Measurements from ENCODE around the gene NAB1.
"Not testable (repeated sequence)": the region's sequence is repeated elsewhere in the genome, so short reads cannot be mapped to it uniquely, and the experiment has no call there.

The NAB1 gene

DNA sequence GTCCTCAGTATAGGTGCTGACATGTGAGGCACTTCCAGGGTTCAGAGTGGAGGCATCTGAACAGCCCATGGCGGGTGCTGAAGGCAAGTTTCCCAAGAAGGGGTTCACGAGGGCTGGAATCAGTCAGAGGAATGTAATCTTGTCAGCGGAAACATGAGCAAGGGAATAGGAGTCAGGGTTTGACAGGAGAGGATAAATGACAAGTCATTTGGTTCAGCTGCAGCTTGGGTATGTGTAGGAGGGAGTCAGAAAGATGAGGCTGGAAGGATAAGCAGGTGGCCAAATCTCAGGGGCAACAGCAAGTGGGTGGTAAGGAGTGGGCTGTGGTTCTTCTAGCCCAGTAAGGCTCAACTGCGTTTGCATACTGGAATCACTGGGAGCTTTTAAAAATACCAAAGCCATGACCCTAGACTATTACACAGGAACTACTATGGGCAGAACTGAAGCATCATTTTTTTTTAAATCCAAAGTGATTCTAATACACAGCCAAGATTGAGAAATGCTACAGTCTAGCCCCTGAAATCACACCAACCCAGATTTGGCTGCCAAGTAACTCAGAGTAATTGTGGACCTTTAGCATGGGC lies 41.8 kb upstream of the NAB1 start:
- no peak overlapping the region for H3K9ac ChIP-seq
- no peak for TF ChIP-seq CTCF (IDR thresholded peaks at IDR 0.05)
- H3K27me3 ChIP-seq (ENCODE audit: control insufficient read depth, insufficient read depth, low read length) = no peaks in the 10 kb centered on the region
- no peak overlapping the region for H2AFZ ChIP-seq
- H3K4me3 ChIP-seq (ENCODE audit: low read depth, low read length) = no peak overlapping the region
- no peaks in the 10 kb centered on the region for H3K9me3 ChIP-seq (ENCODE audit: control insufficient read depth, low read length)
- no peaks in the 10 kb centered on the region for H3K36me3 ChIP-seq (ENCODE audit: control insufficient read depth, insufficient read depth, low read length)
- H3K4me1 ChIP-seq = no peaks in the 10 kb centered on the region
- H3K79me2 ChIP-seq = no peaks in the 10 kb centered on the region
- H3K27ac ChIP-seq = no peak overlapping the region
- H3K4me2 ChIP-seq (ENCODE audit: low read length) = no peak overlapping the region

DNA sequence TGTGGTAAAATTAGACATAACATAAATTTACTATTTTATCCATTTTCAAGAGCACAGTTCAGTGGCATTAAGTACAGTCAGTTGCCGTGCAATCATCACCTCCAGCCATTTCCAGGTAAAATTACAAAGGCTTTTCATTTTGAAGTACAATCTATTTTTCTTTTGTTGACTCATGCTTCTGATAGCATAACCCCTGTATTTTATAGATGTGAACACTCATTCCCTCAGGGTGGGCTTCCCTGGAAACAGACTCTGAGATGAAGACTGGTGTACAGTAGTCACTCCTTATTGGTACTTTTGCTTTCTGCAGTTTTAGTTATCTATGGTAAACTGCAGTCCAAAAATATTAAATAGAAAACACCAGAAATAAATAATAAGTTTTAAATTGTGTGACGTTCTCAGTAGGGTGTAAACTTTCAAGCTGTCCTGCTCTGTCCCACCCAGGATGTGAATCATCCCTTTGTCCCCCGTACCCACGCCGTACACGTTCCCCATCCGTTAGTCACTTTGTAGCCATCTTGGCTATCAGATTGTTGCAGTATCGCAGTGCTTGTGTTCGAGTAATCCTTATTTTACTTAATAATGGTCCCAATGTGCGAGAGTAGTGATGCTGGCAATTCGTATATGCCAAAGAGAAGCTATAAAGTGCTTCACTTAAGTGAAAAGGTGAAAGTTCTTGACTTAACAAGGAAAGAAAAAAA lies 41.1 kb upstream of the NAB1 start:
- Histone ChIP-seq H3K4me2 (ENCODE audit: low read length) (no peak overlapping the region), H3K4me3 (ENCODE audit: low read depth, low read length) (no peak overlapping the region), H3K27ac (no peak overlapping the region), H3K9me3 (ENCODE audit: control insufficient read depth, low read length) (no peaks in the 10 kb centered on the region), H3K79me2 (no peaks in the 10 kb centered on the region), H3K36me3 (ENCODE audit: control insufficient read depth, insufficient read depth, low read length) (no peaks in the 10 kb centered on the region), H3K9ac (no peak overlapping the region), H3K27me3 (ENCODE audit: control insufficient read depth, insufficient read depth, low read length) (no peaks in the 10 kb centered on the region), H2AFZ (no peak overlapping the region), H3K4me1 (no peaks in the 10 kb centered on the region)
- TF ChIP-seq CTCF (IDR thresholded peaks at IDR 0.05) = no peak

- not testable (repeated sequence) for H3K27me3 ChIP-seq (ENCODE audit: control insufficient read depth, insufficient read depth, low read length); H2AFZ ChIP-seq; H3K79me2 ChIP-seq; H3K4me3 ChIP-seq (ENCODE audit: low read depth, low read length); H3K36me3 ChIP-seq (ENCODE audit: control insufficient read depth, insufficient read depth, low read length); H3K9me3 ChIP-seq (ENCODE audit: control insufficient read depth, low read length); H3K27ac ChIP-seq; H3K4me2 ChIP-seq (ENCODE audit: low read length); H3K4me1 ChIP-seq; H3K9ac ChIP-seq
Measured at GRCh38 chr2:190608863-190609262, 40.0 kb upstream of the NAB1 start.

GRCh38 chr2:190609397-190609796 lies 39.5 kb upstream of the NAB1 start:
- not testable (repeated sequence) for H3K4me2 ChIP-seq (ENCODE audit: low read length); H3K27me3 ChIP-seq (ENCODE audit: control insufficient read depth, insufficient read depth, low read length); H3K9ac ChIP-seq; H3K36me3 ChIP-seq (ENCODE audit: control insufficient read depth, insufficient read depth, low read length); H3K4me1 ChIP-seq; H3K4me3 ChIP-seq (ENCODE audit: low read depth, low read length); H3K9me3 ChIP-seq (ENCODE audit: control insufficient read depth, low read length); H3K79me2 ChIP-seq; H2AFZ ChIP-seq; H3K27ac ChIP-seq

- not testable (repeated sequence) for H3K36me3 ChIP-seq (ENCODE audit: control insufficient read depth, insufficient read depth, low read length); H3K27me3 ChIP-seq (ENCODE audit: control insufficient read depth, insufficient read depth, low read length); H3K9me3 ChIP-seq (ENCODE audit: control insufficient read depth, low read length); H3K9ac ChIP-seq; H3K4me1 ChIP-seq; H3K4me2 ChIP-seq (ENCODE audit: low read length); H3K4me3 ChIP-seq (ENCODE audit: low read depth, low read length); H3K79me2 ChIP-seq; H2AFZ ChIP-seq; H3K27ac ChIP-seq
Measured at GRCh38 chr2:190610528-190610927, 38.4 kb upstream of the NAB1 start.

DNA sequence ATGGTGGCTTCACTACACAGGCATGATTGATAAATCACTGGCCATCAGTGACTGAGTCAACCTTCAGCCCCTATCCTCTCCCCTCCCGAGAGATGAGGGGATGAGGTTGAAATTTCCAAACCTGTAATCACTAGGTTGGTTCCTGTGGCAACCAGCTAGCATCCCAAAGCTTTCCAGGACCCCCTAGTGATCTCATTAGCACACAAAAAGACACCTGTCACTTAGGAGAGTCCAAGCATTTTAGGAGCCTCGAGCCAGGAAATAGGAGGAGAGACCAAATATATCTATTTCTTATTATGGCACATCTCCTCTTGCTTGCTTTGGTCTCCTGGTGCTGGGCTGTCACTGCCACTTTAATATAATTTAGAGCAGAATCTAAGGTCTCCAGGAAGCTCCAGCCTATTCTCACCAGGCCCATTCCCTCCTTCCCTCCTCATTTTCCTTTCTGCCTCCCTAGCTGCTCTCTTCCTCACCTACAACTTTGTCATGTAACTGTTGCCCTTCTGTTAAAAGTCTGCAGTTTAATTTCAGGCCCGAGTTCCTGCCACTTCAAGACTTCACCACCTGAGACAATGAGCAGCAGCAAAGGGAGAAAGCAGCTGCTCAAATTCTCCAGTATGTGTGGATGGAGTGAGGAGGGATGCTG lies 33.2 kb upstream of the NAB1 start:
- Histone ChIP-seq H3K4me2 (ENCODE audit: low read length) (no peak overlapping the region), H3K4me3 (ENCODE audit: low read depth, low read length) (no peak overlapping the region), H3K27ac (no peak overlapping the region), H3K4me1 (peaks cover 2% of the 10 kb centered on the region), H2AFZ (no peak overlapping the region), H3K79me2 (no peaks in the 10 kb centered on the region), H3K9ac (no peak overlapping the region), H3K9me3 (ENCODE audit: control insufficient read depth, low read length) (no peaks in the 10 kb centered on the region), H3K27me3 (ENCODE audit: control insufficient read depth, insufficient read depth, low read length) (no peaks in the 10 kb centered on the region), H3K36me3 (ENCODE audit: control insufficient read depth, insufficient read depth, low read length) (no peaks in the 10 kb centered on the region)
- TF ChIP-seq CTCF (IDR thresholded peaks at IDR 0.05) = no peak

Measured in parathyroid adenoma (tissue), 2 donors.